Keratinocyte (primary cell): Measurements from ENCODE around the gene ATF7IP. TPM values are rescaled to one million over a fixed set of nuclear protein-coding genes. Genes with fewer than 3 reads are reported as not detected.
A peak's percentile ranks its signal among the peaks of the same experiment; 100 is the strongest.

Experiments used
- DNase-seq: peaks from one replicate; pipeline ENCODE4 v3.0.0-alpha.2; 2011; ENCODE audit warnings: low read depth, missing footprints, low spot score
- FAIRE-seq: peaks from 2 replicates; lab custom pipeline; 2011; peaks lifted over from hg19 to GRCh38; lab: Jason Lieb, UNC
- H2AFZ ChIP-seq: 2 replicates; pipeline ENCODE4 v1.6.0; 2012; ENCODE audit warnings: low read length, control low read depth, inconsistent platforms; ENCODE audit not compliant: control insufficient read depth
- H3K27ac ChIP-seq: 2 replicates; pipeline ENCODE4 v1.5.1; 2011; ENCODE audit warnings: low read length; ENCODE audit not compliant: control insufficient read depth, insufficient read depth
- H3K27me3 ChIP-seq: 3 replicates; pipeline ENCODE4 v1.6.0; 2011; ENCODE audit warnings: low read length; ENCODE audit not compliant: control insufficient read depth, insufficient read depth; ENCODE audit errors: extremely low read depth
- H3K36me3 ChIP-seq, 2 experiments: 2 replicates in 1 of 2; 3 replicates in 1 of 2; pipeline ENCODE4 v1.5.1; 2011; ENCODE audit warnings: low read length in 2 of 2, mild to moderate bottlenecking in 1 of 2; ENCODE audit not compliant: control insufficient read depth in 2 of 2, insufficient read depth in 2 of 2; ENCODE audit errors: extremely low read depth in 1 of 2
- H3K4me1 ChIP-seq: 3 replicates; pipeline ENCODE4 v1.5.1; 2011; ENCODE audit warnings: low read length; ENCODE audit not compliant: control insufficient read depth, insufficient read depth; ENCODE audit errors: extremely low read depth
- H3K4me2 ChIP-seq: 3 replicates; pipeline ENCODE4 v1.6.0; 2011; ENCODE audit warnings: low read depth, low read length; ENCODE audit not compliant: control insufficient read depth, insufficient read depth; ENCODE audit errors: extremely low read depth
- H3K4me3 ChIP-seq, 3 experiments: fragments of 200-600 bp in 1 of 3; sonication (generic) in 1 of 3; 2 replicates in 2 of 3; 3 replicates in 1 of 3; pipeline ENCODE4 v1.5.1; 2011 to 2016; ENCODE audit warnings: low read length in 3 of 3, mild to moderate bottlenecking in 3 of 3, control low read depth in 2 of 3, inconsistent platforms in 1 of 3, low read depth in 1 of 3, mixed read lengths in 1 of 3, mixed run types in 1 of 3, moderate library complexity in 1 of 3; ENCODE audit not compliant: control insufficient read depth in 2 of 3, insufficient read depth in 2 of 3; ENCODE audit errors: extremely low read depth in 1 of 3
- H3K79me2 ChIP-seq: 2 replicates; pipeline ENCODE4 v1.6.0; 2012; ENCODE audit warnings: low read length; ENCODE audit not compliant: control insufficient read depth, insufficient read depth
- H3K9ac ChIP-seq: 3 replicates; pipeline ENCODE4 v1.6.0; 2011; ENCODE audit warnings: low read length; ENCODE audit not compliant: control insufficient read depth, insufficient read depth; ENCODE audit errors: extremely low read depth
- H3K9me1 ChIP-seq: 3 replicates; pipeline ENCODE4 v1.6.0; 2011; ENCODE audit warnings: low read length; ENCODE audit not compliant: control insufficient read depth, insufficient read depth; ENCODE audit errors: extremely low read depth
- H3K9me3 ChIP-seq: 2 replicates; pipeline ENCODE4 v1.5.1; 2012; ENCODE audit warnings: low read depth, low read length; ENCODE audit not compliant: control insufficient read depth
- H4K20me1 ChIP-seq: 3 replicates; pipeline ENCODE4 v1.6.0; 2011; ENCODE audit warnings: low read length; ENCODE audit not compliant: control insufficient read depth, insufficient read depth; ENCODE audit errors: extremely low read depth
- EZH2 ChIP-seq: IDR thresholded peaks from one replicate; pipeline ENCODE4 v1.6.1; 2012; ENCODE audit warnings: inconsistent platforms, mild to moderate bottlenecking, low read length, moderate library complexity
- dilution Hi-C: fragments of 300-500 bp; cut with MboI; formaldehyde crosslinking; loops from one replicate; pipeline ENCODE4 v1.7.0; 2020; ENCODE audit warnings: low sequenced_read_pairs; ENCODE audit not compliant: extremely low pct_ligation_motif_present
- polyA plus RNA-seq, 5 experiments: library from polyadenylated mRNA; depleted of rRNA in 3 of 5; stranded (reverse) in 3 of 5; stranded (forward) in 1 of 5; unstranded in 1 of 5; fragments of >200 nt; gene quantifications; 1 replicate in 1 of 5; 2 replicates in 3 of 5; 3 replicates in 1 of 5; pipeline versions ENCODE4 v1.2.1 to v1.2.3, GENCODE V29; 2011 to 2012; ENCODE audit warnings: missing spikeins in 2 of 5, low read depth in 1 of 5, low replicate concordance in 1 of 5
- TF ChIP-seq, protein P1 (sequence below), 3 experiments: IDR thresholded peaks in 1 of 3; conservative IDR thresholded peaks in 1 of 3; optimal IDR thresholded peaks in 1 of 3; 2 replicates in 2 of 3; 3 replicates in 1 of 3; pipeline versions ENCODE3 to v1.5.1; 2011; ENCODE audit warnings: low read length in 3 of 3, mild to moderate bottlenecking in 3 of 3, moderate library complexity in 2 of 3, control low read depth in 1 of 3, inconsistent platforms in 1 of 3; ENCODE audit not compliant: insufficient read depth in 2 of 3; ENCODE audit errors: extremely low read depth in 1 of 3

ATF7IP gene
- polyA plus RNA-seq, 1 donor (not counting 4 experiments of a cell fraction or from before 2014, with no cell fraction given) = 16.3 TPM

DNA sequence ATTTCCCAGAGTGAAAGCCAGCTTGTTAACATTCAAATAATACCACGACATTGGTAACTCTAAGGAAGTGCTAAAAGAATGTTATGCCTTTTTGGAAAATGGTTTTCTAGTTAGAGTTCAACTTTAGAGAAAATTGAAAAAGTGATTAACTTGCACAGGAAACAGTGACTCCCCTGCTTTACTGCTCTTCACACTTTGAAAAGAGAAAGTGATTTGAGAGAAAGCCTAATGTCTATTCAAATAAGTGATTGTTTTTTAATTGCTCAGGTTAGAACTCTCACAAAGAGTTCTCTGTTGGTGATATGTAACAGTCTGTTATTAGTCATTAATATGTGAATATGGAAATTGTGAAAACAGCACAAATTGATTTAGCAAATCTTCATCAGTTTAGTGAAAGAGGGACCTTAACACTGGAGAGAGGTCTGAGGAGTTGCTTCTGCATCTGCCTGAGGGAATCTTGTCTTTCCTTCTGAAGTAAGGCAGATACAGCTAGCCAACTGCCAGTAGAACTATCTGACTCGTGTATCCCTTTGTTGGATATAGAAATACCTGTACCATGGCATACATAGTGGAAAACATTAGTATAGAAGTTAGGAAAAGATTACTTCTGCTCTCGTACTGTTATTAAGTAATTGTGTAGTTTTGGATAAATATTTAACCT, 25.5 kb downstream of the ATF7IP start:
- Histone ChIP-seq H3K36me3 (no peaks in the 10 kb centered on the region), H3K27me3 (no peaks in the 10 kb centered on the region), H2AFZ (no peak overlapping the region), H3K79me2 (peaks cover 64% of the 10 kb centered on the region), H3K9ac (no peak overlapping the region), H3K4me2 (peak overlapping the region; percentile 39), H4K20me1 (no peaks in the 10 kb centered on the region), H3K27ac (no peak overlapping the region), H3K9me1 (no peaks in the 10 kb centered on the region), H3K4me3 (no peak overlapping the region), H3K4me1 (peaks cover 20% of the 10 kb centered on the region), H3K9me3 (no peaks in the 10 kb centered on the region)
- no peak for DNase-seq
- no peak for TF ChIP-seq EZH2
- TF ChIP-seq, protein P1, sequence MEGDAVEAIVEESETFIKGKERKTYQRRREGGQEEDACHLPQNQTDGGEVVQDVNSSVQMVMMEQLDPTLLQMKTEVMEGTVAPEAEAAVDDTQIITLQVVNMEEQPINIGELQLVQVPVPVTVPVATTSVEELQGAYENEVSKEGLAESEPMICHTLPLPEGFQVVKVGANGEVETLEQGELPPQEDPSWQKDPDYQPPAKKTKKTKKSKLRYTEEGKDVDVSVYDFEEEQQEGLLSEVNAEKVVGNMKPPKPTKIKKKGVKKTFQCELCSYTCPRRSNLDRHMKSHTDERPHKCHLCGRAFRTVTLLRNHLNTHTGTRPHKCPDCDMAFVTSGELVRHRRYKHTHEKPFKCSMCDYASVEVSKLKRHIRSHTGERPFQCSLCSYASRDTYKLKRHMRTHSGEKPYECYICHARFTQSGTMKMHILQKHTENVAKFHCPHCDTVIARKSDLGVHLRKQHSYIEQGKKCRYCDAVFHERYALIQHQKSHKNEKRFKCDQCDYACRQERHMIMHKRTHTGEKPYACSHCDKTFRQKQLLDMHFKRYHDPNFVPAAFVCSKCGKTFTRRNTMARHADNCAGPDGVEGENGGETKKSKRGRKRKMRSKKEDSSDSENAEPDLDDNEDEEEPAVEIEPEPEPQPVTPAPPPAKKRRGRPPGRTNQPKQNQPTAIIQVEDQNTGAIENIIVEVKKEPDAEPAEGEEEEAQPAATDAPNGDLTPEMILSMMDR (optimal IDR thresholded peaks at IDR 0.05 in 1 of 3, IDR thresholded peaks at IDR 0.05 in 1 of 3, conservative IDR thresholded peaks at IDR 0.05 in 1 of 3; ENCODE audit: extremely low read depth in 1 of 3, insufficient read depth in 2 of 3, low read length in 3 of 3) = no peak
- dilution Hi-C loops = no loop called here
- FAIRE-seq = peak; percentile 48

DNA sequence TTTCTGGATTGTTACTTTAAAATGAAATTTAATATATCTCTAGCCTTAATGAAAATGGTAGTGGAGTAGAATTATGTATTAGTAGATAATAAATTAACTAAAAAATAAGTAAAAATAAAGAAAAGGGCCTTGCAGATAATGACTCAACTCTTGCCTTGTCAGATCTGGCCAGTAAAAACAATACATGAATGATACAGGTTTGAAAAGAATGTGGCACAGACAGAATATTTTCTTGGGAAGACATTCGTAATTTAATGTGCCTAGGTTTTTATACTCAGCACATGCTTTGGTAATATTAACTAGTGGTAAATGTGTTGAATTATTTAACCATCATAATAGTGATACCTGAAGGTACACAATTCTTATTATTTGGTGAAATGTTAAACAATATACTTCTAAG, 28.3 kb downstream of the ATF7IP start:
- Histone ChIP-seq H3K27me3 (no peaks in the 10 kb centered on the region), H3K36me3 (no peaks in the 10 kb centered on the region), H3K4me3 (peak overlapping the region in 2 of 3 experiments; percentile 29 to 31), H4K20me1 (no peaks in the 10 kb centered on the region), H3K4me2 (peak overlapping the region; percentile 70), H3K27ac (peak overlapping the region; percentile 79), H3K79me2 (peaks cover 60% of the 10 kb centered on the region), H2AFZ (no peak overlapping the region), H3K4me1 (peaks cover 20% of the 10 kb centered on the region), H3K9me3 (no peaks in the 10 kb centered on the region), H3K9me1 (no peaks in the 10 kb centered on the region), H3K9ac (peak overlapping the region; percentile 36)
- DNase-seq = no peak
- no peak for TF ChIP-seq EZH2
- TF ChIP-seq, protein P1 (optimal IDR thresholded peaks at IDR 0.05 in 1 of 3, IDR thresholded peaks at IDR 0.05 in 1 of 3, conservative IDR thresholded peaks at IDR 0.05 in 1 of 3; ENCODE audit: extremely low read depth in 1 of 3, insufficient read depth in 2 of 3, low read length in 3 of 3) = no peak
- no peak for FAIRE-seq
- dilution Hi-C loops = no loop called here
